Dermis blood vessel endothelial cell (primary cell): ENCODE measurements around the gene DUSP9. TPM values are rescaled to one million over a fixed set of nuclear protein-coding genes. Genes with fewer than 3 reads are reported as not detected.
A peak's percentile ranks its signal among the peaks of the same experiment; 100 is the strongest.

Experiments
- DNase-seq: peaks from one replicate; pipeline ENCODE4 v3.0.0; 2010
- total RNA-seq: library from RNA; depleted of rRNA; stranded (reverse); fragments of >200 nt; gene quantifications from 2 replicates; pipeline ENCODE4 v1.2.3, GENCODE V29; 2014

Gene DUSP9
- total RNA-seq, 1 donor from 2014 or later, result 0.17 TPM

GRCh38 chrX:153622661-153623309 lies 24.2 kb upstream of the DUSP9 start:
- DNase-seq, result no peak

GRCh38 chrX:153623310-153624029 lies 23.5 kb upstream of the DUSP9 start:
- DNase-seq, result no peak

GRCh38 chrX:153624196-153625091 lies 22.6 kb upstream of the DUSP9 start:
- no peak for DNase-seq

DNA sequence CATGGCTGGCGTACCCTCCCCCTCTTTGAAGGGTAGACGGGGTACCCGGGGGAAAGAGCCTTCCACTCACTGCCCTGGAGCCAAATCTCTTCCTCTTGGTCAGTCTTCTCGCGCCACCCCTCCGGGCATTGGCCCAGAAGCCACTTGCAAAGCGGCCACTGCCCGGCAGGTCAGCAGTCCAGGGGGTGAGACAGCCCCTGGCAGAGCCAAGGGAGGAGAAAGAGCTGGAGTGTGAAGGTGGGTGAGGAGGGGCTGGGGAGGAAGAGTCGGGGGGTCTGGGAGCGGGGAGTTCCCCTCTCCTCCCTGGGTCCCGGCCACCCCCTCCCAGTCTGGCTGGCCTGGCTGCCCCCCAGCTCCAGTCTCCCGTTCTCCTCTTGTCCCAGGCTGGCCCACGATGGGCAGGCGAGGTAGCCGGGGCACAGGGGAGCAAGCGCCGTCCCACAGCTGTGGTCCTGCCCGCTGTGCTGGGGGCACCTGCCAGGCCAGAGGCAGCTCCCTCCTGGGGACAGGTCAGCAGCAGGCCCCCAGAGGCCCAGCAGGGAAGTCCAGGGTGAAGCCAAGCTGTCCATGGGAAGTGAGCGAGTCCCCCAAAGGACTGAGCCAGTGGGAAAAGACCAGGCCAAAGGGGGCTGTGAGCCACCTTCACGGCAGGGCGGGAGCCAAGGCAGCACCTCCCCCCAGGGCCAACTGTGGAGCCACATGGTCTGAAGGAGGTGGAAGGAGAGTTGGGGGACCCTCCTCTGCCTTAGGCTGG lies 21.6 kb upstream of the DUSP9 start:
- DNase-seq, result no peak

DNA sequence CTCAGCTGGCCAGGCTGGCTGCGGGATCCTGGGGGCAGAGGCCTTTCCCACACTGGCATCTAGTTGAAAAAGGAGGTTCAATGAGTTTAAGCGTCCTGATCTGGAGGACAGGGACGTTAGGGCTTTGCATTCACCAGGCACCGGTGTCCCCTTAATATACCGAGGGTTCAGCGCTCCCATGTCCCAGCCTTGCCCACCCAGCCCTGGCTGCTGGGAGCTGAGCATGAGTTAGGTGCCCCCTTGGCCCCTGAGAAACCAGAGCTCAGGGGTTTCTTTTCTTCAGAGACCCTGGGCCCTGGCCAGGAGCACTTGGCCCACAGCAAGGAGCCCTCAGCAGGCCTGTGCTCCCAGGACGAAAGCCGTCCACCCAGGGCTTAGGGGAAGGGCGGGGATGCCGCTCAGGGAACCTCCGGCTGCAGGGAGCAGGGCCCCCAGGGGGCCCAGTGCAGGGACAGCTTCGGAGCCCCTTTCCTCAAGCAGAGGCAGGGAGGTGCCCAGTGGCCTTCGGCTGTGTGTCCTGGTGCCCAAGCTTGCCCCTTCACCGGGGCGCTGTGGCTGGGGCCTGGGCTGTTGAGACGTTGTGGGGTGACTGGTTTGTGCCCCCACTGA lies 20.9 kb upstream of the DUSP9 start:
- no peak for DNase-seq

DNA sequence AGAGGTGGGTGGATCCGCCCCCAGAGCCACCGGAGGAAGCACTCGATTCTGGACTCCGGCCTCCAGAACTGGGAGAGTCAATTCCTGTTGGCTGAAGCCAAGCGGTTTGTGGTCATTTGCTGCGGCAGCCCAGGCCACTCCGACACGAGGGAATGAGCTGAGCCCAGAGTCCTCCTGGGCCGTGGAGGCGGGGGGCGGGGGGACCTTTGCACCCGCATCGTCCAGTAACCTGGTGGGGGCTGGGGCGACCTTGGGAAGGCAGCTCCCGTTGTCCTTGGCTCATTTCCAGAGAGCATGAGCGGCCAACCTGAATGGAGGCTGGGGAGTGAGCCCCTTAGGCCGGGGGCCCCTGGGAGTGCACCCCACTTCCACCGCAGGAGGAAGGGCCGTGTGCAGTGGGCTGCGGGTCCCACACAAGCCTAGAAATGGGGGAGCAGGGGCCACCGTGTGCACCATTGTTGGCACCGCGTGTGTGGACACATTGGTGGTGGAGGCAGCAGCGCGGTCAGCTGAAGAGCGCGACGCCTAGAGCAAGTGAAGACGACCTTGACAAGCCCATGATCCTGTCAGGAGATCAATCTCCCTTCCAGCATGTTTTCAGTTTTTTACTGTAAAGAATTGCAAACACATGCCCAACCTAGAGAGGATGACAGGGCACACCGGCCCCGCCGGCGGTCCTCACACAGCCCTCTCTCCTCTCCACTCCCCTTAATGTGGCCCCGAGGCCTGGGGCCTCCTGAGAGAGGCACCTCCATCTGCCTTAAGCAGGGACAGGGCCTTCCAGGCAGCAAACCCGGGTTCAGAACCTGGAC lies 19.9 kb upstream of the DUSP9 start:
- no peak for DNase-seq

- DNase-seq, result no peak
Measured at GRCh38 chrX:153627675-153628111, 19.3 kb upstream of the DUSP9 start.

DNA sequence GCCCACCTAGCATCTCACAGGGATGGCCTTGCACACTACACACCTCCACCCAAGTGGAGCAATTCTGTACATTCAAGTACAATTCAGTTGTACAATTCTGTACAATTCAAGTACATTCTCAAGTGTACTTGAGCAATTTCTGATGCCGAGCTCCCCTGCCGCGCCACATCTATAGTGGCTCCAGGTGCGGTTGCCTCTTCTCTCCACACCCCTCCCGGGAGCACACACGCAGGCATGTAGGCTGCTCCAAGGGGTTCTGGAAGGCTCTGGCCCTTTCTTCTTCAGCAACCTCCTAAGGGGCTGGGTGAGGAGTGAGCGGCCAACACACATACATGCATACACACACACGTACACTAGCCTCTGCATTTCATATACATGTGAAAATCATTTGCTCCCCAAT lies 18.9 kb upstream of the DUSP9 start:
- no peak for DNase-seq

DNA sequence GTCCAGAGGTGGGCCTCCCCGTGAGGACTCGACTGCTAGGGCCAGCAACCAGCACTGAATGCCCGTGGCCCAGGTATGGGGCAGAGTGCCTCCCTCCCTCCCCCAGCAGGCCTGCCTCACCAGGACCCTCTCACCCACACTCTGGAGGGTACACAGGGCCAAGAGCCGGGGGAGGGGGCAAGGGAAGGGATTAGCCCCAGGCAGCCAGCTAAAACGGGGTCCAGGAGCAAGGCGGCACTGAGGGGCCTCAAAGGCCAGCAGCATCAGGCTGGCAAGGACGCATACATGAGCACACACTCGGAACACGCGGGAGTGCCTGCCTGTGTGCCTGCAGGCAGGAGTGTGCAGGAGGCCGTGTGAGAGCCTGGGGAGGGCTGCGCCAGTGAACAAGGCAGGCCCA lies 18.3 kb upstream of the DUSP9 start:
- no peak for DNase-seq

DNA sequence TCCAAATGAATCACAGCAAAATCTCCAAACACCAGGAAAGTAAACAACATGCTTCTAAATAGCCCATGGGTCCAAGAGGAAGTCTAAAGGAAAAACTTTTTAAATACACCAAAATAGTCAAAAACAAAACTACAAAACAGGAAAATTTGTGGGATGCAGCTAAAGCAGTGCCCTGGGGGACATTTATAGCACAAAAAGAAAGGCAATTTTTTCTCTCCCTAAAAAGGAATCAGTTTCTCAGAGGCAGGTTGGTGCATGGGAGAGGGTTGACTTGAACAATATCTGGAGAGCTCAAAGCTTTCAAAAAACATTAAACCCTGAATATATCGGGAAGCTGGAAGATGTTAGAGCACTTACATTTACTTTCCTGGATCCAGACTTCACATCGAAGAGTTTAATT lies 15.7 kb upstream of the DUSP9 start:
- DNase-seq, result no peak

DNA sequence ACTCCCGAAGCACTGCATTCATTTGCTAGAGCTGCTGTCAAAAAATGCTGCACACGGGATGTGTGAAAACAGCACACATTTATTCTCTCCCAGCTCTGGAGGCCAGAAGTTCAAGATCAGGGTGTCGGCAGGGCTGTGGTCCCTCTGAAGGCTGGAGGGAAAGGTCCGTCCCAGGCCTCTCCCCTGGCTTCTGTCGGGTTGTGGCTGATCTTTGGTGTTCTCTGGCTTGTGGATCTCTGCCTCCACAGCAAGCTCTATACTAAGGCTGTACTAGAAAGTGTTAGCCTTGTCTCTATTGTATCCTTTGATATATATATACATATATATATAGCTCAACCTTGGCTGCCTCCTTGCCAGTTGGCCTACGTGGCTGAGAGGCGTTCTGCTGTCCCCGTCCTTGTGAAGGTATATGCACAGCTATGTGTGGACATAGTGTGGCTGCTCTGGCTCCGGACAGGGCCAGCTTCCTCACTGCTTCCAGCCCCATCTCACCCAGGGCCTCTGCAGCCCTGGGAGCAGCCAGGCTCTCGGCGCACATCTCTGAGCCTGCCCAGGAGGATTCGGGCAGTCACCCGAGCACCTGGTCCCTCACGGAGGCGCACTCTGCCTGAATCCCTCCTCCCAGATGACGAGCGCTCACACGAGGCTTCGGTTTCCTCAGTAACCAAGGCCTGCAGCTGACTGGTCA lies 15.0 kb upstream of the DUSP9 start:
- no peak for DNase-seq

- DNase-seq, result no peak
Measured at GRCh38 chrX:153632595-153632946, 14.4 kb upstream of the DUSP9 start.

DNA sequence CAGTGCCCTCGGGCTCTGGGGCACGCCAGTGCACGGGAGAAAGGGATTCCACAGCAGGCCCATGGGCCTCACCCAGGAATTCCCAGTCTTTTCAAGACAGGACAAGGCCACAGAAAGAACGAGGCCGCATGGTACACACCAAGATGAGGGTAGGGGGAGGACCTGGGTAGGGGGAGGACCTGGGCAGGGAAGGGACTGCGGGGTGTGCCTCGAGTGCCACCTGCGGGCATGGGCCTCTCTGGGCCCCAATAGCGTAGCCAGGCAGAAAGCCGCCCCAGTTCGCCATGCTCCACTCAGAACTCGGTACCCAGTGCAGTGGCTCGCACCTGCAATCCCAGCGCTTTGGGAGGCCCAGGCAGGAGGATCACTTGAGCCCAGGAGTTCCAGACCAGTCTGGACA lies 14.0 kb upstream of the DUSP9 start:
- DNase-seq, result no peak

GRCh38 chrX:153633607-153634180 lies 13.3 kb upstream of the DUSP9 start:
- DNase-seq, result no peak

GRCh38 chrX:153634236-153634635 lies 12.8 kb upstream of the DUSP9 start:
- no peak for DNase-seq

- DNase-seq, result no peak
Measured at GRCh38 chrX:153634832-153635231, 12.2 kb upstream of the DUSP9 start.

- no peak for DNase-seq
Measured at GRCh38 chrX:153635388-153635787, 11.6 kb upstream of the DUSP9 start.

GRCh38 chrX:153635788-153636668 lies 11.0 kb upstream of the DUSP9 start:
- peak; percentile 59 for DNase-seq

GRCh38 chrX:153636716-153637115 lies 10.3 kb upstream of the DUSP9 start:
- no peak for DNase-seq
